NCI-H2196 (cell line): ENCODE measurements around the gene TMEM169.

Source experiments
- DNase-seq: peaks from one replicate; lab custom pipeline; 2025; ENCODE audit not compliant: unreplicated experiment; lab: John Stamatoyannopoulos, UW

The TMEM169 gene, protein sequence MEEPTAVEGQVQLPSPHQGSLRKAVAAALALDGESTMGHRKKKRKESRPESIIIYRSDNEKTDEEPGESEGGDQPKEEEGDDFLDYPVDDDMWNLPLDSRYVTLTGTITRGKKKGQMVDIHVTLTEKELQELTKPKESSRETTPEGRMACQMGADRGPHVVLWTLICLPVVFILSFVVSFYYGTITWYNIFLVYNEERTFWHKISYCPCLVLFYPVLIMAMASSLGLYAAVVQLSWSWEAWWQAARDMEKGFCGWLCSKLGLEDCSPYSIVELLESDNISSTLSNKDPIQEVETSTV

DNA sequence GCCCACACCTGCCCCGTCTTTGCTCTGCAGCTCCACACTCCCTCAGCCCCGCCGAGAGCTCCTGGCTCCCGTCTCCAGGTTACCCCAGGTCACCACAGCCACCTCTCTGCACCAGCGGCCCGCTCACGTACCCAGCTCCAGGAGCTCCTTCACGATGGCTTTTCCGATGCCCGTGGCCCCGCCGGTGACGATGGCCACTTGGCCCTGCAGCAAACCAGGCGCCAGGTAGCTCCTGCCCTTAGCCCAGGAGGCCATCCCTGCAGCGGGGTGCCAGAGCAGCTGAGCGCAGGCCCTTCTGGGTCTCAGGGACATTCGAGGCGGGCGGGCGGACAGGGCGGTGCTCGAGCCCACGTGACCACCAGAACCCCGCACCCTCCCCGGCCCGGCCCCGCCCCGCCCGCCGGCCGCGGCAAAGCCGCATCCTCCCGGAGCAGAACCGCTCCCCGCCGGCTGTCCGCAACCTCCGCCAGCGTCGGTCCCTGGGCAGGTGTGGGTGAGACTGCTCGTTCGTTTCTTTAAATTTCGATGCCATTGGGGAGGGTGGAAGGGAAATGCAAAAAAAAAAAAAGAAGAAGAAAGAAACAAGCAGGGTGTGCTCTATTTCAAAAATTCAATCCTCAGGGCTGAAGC lies at the start of gene TMEM169, which contains the start of gene PECR:
Gene TMEM169 (plus strand): TSS at position 433 of the 630 bp plus-strand sequence. CDS start 14,045 bp downstream, outside the sequence.
Gene PECR (minus strand): TSS at position 323 of the 630 bp plus-strand sequence. CDS start 68 bp downstream, at position 255.
- DNase-seq, result peak; percentile 73

DNA sequence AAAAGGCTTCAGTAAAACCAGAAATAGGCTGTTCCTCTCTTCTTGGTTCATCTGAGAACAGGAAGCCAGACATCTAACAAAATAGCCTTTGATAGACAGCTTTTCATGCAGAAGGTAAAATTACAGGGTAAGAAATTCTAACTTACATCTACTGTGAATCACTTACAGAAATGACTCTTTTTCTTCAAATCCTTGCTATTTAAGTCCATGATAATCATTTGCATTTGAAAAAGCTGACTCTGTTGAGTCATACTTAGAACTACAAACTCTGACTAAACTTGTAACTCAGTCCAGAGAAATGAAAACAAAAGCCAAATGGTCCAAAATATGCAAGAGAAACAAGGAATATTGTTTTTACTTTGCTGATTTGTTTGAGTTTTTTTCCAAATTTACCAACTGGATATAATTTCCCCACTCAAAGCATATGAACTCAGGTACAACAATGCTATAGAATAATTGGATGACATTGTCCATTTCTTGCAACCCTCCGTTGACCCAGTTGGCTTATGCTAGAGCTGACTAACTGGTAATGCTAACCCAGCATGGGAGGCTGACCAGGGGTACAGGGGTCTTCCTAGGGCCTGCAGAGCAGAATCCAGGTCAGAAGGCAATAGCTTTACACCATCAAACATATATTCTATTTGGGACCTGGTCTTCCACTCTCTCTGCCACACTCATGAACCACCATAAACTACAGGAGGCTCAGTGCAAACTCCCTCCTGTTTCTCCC lies 49.6 kb upstream of the TMEM169 start:
- DNase-seq, result no peak

DNA sequence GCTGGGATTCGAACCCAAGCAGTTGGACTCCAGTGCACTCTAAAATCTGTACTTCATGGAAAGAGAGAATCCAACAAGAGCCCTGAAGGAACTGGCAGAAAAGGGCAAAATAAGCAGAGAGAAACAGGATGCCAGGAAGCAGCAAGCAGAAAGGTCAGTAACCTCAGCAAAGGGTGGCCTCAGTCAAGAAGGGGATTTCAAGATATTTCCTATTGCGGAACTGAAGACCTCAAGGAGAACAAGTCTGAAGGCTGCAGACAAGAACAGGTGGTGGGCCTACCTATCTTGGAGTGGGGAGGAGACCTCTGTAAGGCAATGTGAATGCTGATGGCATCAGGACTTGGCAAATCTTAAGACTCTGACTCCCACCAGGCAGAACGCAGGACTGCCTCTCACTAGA lies 48.3 kb upstream of the TMEM169 start:
- DNase-seq, result no peak

DNA sequence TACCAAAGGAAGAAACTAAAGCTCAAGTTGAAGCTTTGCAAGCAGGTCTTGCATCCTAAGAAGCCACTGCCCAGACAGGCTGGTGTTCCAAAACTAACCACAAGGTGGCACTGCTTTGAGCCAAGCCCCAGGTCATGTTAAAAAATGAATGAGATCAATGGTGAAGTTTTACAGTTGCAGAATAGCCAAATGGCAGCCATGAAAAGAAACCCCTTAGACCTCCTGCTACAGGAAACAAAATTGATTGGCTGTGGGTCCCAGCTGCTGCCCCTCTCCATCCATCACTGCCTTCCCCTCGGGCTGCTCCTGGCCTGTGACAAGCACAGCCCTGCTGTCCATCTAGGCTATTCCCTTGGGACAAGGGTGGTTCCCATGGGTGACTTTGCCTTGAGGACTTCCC lies 47.7 kb upstream of the TMEM169 start:
- DNase-seq, result peak; percentile 70

DNA sequence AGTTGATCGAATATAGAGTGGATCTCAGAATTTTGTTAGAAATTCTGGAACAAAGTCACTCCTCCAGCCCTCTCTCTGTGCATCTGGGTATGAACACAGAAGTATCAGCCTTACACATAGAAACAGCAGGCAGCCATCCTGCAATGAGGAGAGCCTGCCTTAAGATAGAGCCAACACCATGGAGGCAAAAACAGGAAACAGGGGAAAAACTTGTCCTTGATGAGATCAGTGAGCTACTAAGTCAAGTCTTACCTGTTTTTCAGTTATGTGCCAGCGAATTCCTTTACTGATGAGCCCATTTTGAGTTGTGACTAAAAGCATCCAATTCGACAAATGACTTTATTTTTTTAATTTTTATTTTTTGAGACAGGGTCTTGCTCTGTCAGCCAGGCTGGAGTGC lies 41.8 kb upstream of the TMEM169 start:
- DNase-seq, result no peak

DNA sequence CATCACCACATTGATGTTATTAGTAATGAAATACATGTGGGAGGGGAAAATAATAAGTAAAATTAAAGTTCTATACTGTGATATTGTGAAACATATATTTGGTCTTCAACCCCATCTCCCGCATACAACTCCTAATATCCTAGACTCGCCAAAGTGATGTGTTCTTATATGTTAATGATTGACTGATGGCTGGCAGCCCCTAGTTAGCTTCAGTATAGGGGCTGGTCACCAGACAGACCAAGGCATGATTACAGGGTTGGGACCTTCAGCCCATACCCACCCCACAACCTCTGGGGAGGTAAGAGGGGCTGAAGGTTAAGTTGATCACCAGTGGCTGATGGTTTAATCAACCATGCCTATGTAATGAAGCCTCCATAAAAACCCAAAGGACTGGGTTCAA lies 40.3 kb upstream of the TMEM169 start:
- no peak for DNase-seq

DNA sequence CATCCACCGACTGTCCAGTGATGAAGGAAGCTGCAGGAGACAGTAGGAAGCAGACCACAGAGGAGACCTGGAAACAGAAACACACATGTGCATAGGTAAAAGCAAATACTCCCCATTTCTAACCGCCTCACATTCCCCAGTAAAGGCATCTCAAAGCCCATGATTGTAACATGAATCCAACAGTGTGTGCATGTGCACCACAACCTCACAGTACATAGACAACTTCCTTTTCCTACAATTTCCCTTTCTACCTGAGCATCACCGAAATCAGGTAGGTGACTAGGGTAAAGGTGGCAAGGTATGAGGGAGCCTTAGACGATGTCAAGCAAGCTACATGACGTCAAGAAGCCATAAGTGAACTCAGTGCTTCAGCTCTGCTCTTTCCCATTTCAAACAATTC lies 37.8 kb upstream of the TMEM169 start:
- no peak for DNase-seq

DNA sequence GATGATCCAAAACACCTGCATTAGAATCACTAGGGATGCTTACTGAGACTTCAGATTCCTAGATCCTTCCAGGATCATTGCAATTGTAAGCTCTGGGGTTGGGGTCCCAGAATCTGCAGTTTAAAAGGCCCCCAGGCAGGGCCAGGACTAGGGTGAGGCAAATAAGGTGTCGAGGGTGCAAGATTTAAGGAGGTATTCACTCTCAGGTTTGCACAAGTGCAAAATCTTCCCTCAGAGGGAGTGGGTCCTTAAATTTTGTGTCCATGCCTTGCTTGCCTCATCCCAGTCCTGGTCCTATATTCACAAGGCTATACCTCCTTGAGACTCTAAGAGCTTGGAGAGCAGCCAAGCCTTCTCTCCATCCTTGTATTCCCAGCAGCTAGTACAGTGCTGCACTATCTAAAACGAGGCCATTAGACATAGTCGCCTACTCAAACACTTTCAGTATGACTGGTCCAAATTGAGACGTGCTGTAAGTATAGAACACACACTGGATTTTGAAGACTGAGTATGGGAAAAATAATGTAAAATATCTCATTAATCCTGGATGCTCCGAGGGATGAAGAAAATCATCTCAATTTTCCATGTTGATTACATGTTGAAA lies 36.7 kb upstream of the TMEM169 start:
- no peak for DNase-seq

DNA sequence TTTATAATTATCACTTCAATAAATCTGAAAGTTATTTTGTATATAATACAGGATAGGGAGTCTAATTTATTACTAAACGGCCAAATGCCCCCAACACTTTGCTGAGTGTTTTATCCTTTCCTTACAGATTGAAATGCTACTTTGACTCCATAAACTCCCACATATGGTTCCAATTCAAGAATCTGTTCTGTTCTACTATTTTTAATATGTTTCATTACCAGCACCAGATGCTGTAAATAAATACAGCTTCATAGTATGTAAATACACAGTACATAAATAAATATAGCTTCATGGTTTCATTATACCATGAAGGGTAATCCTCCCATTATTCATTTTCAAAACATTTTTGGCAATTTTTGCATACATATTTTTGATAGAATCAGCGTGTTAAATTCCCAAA lies 34.3 kb upstream of the TMEM169 start:
- DNase-seq, result no peak

DNA sequence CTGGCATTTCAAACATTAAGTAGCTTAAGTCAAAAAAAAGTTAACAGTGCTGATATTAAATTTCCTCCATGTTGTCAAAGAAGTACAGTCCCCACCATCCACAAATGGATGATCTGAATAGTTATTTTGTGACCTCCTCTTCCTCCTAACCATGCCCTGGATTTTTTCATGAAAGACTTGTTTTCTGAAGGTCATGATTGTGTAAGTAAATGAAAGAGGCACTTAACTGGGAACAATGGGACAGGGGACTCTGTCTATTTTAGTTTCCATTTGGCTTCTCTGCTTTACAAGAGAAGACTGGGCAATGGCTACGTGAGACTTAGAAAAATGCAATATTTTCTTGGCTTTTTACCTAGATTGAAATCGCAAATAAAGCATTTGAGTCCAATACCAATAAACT lies 32.3 kb upstream of the TMEM169 start:
- no peak for DNase-seq

DNA sequence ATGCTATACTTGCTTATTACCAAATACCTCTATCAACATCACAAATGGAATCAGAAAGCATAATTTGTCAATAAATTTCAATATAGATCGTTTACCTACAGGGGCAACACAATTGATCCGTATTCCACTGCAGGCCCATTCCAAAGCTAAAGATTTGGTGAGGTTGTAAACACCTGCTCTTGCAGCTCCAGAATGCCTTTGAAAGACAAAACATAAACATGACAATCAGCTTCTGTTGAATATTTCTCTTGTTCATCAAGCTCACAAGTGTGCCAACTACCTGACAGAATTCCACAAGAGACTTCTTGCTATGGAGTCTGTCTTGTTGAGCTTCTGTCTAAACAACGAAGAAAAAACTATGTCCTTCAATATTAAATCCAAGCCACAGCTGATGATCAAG lies 30.4 kb upstream of the TMEM169 start:
- no peak for DNase-seq

DNA sequence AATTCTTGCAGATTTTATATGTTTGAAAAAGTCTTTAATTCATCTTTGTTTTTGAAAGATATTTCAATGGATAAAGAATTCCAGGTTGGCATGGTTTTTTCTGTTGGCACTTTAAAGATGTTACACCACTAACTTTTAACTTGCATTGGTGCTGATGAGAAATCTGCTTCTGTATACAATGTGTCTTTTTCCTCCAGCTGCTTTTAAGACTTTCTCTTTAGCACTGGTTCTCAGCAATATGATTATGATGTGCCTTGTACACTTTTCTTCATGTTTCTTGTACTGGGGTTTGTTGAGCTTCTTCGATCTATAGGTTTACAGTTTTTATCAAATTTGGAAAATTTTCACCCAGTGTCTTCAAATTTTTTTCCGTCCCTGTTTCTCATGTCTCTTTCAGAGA lies 29.3 kb upstream of the TMEM169 start:
- DNase-seq, result no peak

DNA sequence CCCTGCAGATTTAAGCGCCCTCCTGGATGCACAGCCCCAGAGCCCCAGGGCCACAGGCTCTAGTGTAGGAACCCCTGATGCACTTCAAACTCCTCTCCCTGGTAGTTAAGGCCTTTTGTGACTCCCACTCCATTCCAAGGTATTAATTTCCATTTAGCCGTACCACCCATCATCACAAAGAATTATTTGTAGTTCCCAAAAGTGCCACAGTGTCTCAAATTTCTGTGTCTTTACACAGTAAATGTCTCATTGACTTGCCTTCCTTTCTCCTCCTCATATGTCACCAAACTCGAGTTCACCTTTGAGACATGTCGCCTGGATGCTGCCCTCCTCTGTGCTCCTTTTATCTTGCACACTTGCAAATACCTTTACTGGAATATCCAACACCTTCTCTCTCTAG lies 26.0 kb upstream of the TMEM169 start:
- no peak for DNase-seq

DNA sequence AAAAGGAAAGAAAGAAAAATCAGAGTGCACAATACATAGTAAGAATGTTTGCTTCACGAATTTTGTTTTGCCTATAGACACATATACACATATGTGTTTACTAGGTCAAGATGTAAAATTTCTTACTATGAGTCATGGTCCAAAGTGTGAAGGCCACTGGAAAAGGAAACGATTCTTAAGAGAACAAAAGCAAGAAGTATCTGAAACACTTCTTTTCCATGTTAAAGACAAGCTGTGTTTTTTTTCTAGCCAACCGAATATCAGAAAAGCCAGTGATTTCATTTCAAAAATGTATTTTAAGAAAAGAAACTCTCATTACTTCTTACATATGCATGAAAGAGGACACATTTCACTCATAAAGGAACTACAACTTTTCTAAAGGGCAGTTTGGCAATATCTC lies 25.0 kb upstream of the TMEM169 start:
- no peak for DNase-seq

DNA sequence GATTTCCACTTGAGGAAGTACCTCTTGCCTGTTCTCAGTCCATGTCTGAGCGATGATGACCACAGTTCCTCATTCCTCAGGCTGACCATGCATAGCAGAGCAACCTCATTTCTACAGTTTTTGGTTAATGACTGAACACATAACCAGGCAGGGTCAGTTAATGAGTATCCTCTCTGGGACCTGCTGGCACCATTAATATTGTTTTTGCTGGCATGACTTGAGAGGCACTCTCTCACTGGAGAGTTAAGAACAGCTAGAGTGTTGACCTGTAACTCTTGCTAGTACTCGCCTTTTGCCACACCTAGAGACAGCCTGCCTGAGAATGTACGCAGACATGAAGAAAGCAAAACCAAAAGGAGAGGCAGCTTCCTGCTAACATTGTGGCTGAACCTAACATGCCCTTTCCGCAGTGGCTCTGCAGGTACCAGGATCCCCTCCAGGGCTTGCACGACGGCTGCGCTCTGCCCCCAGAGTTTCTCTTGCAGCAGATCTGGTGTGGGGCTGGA lies 24.0 kb upstream of the TMEM169 start:
- peak; percentile 15 for DNase-seq

DNA sequence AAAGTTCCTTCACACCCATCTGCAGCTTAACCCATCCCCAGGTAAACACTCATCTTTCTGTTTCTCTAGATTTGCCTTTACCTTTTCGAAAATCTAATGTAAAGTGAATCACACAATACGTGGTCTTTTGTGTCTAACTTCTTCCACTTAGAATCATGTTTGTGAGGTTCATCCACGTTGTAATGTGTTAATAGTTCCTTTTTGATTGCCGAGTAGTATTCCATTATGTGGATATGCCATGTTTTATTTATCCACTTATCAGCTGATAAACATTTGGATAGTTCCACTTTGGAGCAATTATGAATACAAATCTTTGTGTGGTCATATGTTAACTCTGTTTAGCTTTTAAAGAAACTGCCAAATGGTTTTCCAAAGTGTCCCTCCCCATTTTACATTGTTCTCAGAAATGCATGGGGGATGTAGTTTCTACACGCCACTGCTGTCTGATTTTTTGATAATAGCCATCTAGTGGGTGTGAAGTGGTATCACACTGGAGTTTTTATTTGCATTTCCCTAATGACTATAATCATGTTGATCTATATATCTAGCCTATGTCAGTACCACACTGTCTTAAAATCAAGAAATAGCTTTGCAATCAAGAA lies 22.4 kb upstream of the TMEM169 start:
- DNase-seq, result no peak

DNA sequence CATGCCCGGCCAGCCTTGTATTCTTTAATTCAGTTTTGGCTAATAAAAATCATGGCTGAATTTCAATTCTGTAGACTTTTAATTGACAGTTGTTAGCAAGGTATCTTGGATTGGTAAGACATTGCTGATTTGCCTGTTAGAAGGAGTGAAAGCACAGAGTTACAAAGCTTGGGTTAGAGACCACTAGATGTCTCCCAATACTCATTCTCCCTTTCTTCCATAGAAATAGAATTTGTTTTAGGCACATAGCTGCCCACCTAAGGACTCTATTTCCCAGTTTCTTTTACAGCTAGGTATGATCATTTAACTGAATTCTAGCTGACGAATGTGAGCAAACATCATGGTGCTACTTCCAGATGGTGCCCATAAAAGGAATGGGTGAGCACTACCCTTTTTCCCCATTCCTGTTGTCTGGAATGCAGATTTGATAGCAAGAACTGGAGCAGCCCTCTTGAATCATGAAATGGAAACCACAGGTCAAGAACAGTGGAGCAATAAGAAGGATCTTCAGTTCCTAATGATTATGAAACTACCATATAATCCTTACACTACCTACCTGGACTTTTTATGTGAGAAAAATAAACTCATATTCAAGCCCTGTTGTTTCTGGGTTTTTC lies 17.6 kb upstream of the TMEM169 start:
- no peak for DNase-seq

DNA sequence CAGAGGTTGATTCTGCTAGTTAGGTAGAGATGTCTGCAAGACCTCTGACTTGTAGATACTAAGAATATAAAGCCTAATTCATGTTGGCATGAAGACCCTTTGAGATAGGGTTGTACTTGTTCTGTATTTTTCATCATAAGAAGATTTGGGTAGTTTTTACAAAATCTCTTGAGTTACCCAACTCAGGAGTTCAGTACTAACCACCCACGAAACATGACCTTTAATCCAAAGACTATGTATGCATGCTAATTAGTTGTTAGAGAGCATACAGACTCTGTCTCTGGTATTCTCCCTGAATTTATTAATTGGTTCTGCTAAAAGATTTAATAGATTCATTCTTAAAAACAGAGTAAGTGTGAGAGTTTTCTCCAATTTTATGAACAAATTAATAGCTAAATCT lies 17.1 kb upstream of the TMEM169 start:
- no peak for DNase-seq

DNA sequence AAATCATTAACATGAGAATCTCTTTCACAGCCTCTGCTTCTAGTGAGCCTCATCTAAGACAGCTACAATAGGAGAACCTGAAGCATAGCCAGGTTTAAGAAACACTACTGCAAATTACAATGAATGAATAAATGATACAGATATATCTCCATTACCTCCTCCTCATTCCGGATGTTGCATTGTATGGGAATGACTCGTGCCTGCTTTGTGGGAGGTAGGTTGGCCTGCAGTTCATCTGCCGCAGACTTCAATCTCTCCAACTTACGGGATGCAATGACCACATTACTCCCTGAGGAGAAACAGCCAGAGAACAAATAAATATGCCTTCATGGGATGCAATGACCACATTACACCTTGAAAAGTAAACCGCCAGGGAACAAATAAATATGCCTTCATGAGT lies 15.5 kb upstream of the TMEM169 start:
- no peak for DNase-seq

DNA sequence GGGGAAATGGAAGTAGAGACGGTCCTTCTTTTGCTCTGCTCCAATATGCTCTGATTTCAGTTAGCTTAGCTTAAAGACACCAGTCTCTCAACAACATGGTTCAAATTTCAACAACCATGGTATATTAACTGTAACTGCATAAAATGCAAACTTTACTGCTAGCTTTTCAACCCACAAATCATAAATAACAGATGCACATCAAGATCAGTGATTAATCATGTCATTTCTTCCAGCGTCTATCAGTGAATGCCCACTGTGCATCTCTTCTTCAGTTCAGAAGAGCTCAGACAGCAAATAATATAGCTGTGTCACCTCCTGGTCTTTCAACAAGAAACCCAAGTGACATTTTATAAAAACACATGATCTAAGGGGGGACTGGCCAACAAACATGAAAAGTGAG lies 12.7 kb upstream of the TMEM169 start:
- no peak for DNase-seq

DNA sequence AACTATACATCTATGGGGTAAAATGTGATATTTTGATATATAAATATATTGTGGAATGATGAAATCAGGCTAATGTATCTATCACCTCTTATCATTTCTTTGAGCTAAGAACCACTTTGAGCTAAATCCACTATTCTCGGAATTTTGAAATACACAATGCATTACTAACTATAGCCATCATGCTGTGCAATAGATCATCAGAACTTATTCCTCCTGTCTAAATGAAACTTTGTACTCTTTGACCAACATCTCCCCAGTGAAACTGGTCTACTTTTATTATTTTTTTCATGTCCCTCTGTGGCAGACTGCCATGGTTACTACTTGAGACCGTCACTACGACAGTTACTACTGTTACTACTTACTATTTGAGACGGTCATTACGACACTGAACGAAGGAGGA lies 11.5 kb upstream of the TMEM169 start:
- no peak for DNase-seq
